ENCODE data around the gene NUS1. TPM values are rescaled to one million over a fixed set of nuclear protein-coding genes. Genes with fewer than 3 reads are reported as not detected.
"Not testable (repeated sequence)": the region's sequence is repeated elsewhere in the genome, so short reads cannot be mapped to it uniquely, and the experiment has no call there.

NUS1 gene
- total and polyA plus RNA-seq, 2 of the 13 experiments (the other 11 are each of a cell fraction or from before 2014, with no cell fraction given): 18.3 to 18.6 TPM

GRCh38 chr6:117687021-117687648, 11.9 kb downstream of the NUS1 start:
- POLR2A ChIA-PET: interaction anchor here (1.6 kb wide), 1 partner anchor 9 kb away, joined by 3 read pairs; no protein-coding TSS in a partner anchor
- H3K9ac ChIP-seq (ENCODE audit: insufficient read depth, low read depth, low read length): no peak overlapping the region
- peaks cover 15% of the 10 kb centered on the region for H3K4me1 ChIP-seq (ENCODE audit: insufficient read depth, low read length)
- peaks cover 49% of the 10 kb centered on the region for H4K20me1 ChIP-seq (ENCODE audit: insufficient read depth, low read length)
- H3K4me3 ChIP-seq (replicated peaks in 1 of 3; ENCODE audit: insufficient read depth in 1 of 3, low read depth in 2 of 3, low read length in 3 of 3): no peak overlapping the region
- H2AFZ ChIP-seq (ENCODE audit: low read length): no peak overlapping the region
- WGBS (ENCODE audit: low lambda C conversion rate): 75% methylated on average over 1 of the region's 1 CpG
- FAIRE-seq: no peak
- ATAC-seq: no peak
- TF ChIP-seq ZNF124 (CRISPR knock-in tag; IDR thresholded peaks at IDR 0.05): no peak
- TF ChIP-seq BRF2 (CRISPR knock-in tag; IDR thresholded peaks at IDR 0.05): no peak
- peak; percentile 24 for TF ChIP-seq RBM22 (optimal IDR thresholded peaks at IDR 0.05; ENCODE audit: low read length)
- CTCF ChIA-PET (ENCODE audit: low intra/inter-chr PET ratio, low total read pairs): no interaction called here
- H3K27ac ChIP-seq (ENCODE audit: extremely low read length, insufficient read depth, low read length): no peak overlapping the region
- no peak overlapping the region for H3K4me2 ChIP-seq (ENCODE audit: low read depth, low read length)
- no peaks in the 10 kb centered on the region for H3K27me3 ChIP-seq (ENCODE audit: control insufficient read depth in 1 of 2, insufficient read depth in 2 of 2, low read length in 2 of 2)
- H3K79me2 ChIP-seq (ENCODE audit: insufficient read depth, low read length): peaks cover 95% of the 10 kb centered on the region
- no peak for DNase-seq (ENCODE audit: low spot score)
- intact Hi-C loops (cut with micrococcal nuclease; ENCODE audit: unreplicated experiment) (no loop called here), in situ Hi-C loops (cut with HindIII; ENCODE audit: extremely low pct_ligation_motif_present, low pct_unique_long_range_greater_than_20kb) (no loop called here)
- BruUV-seq (replicated peaks): TSS peak; percentile 12
- no peaks in the 10 kb centered on the region for H3K9me3 ChIP-seq (ENCODE audit: low read length)
- peaks cover 3 to 27% of the 10 kb centered on the region in 2 experiments; a peak in 4 of 5 replicates for H3K36me3 ChIP-seq (replicated peaks in 1 of 2; ENCODE audit: control insufficient read depth in 1 of 2, insufficient read depth in 2 of 2, low read length in 2 of 2)

- POLR2A ChIA-PET: not testable (repeated sequence)
Observed at GRCh38 chr6:117689584-117689983, 14.3 kb downstream of the NUS1 start.

More at GRCh38 chr6:117689584-117689983, 14.3 kb downstream of the NUS1 start:
- H3K27ac ChIP-seq (ENCODE audit: extremely low read length, insufficient read depth, low read length); CTCF ChIA-PET (ENCODE audit: low intra/inter-chr PET ratio, low total read pairs); H3K9ac ChIP-seq (ENCODE audit: insufficient read depth, low read depth, low read length); intact Hi-C loops (cut with micrococcal nuclease; ENCODE audit: unreplicated experiment); BruUV-seq (replicated peaks); H3K9me3 ChIP-seq (ENCODE audit: low read length); H2AFZ ChIP-seq (ENCODE audit: low read length); H3K4me2 ChIP-seq (ENCODE audit: low read depth, low read length); in situ Hi-C loops (cut with HindIII; ENCODE audit: extremely low pct_ligation_motif_present, low pct_unique_long_range_greater_than_20kb); H3K4me3 ChIP-seq (replicated peaks in 1 of 3; ENCODE audit: insufficient read depth in 1 of 3, low read depth in 2 of 3, low read length in 3 of 3); FAIRE-seq; DNase-seq (ENCODE audit: low spot score); ATAC-seq; H3K27me3 ChIP-seq (ENCODE audit: control insufficient read depth in 1 of 2, insufficient read depth in 2 of 2, low read length in 2 of 2): not testable (repeated sequence)
- TF ChIP-seq ZMYM3 (CRISPR knock-in tag; IDR thresholded peaks at IDR 0.05) (peak; percentile 40; the same call in 1 of the 2 replicates), ZNF770 (CRISPR knock-in tag; IDR thresholded peaks at IDR 0.05) (peak; percentile 93)
- peaks cover 6 to 37% of the 10 kb centered on the region in 2 experiments for H3K36me3 ChIP-seq (replicated peaks in 1 of 2; ENCODE audit: control insufficient read depth in 1 of 2, insufficient read depth in 2 of 2, low read length in 2 of 2)
- H4K20me1 ChIP-seq (ENCODE audit: insufficient read depth, low read length): peaks cover 38% of the 10 kb centered on the region
- peaks cover 11% of the 10 kb centered on the region for H3K4me1 ChIP-seq (ENCODE audit: insufficient read depth, low read length)
- H3K79me2 ChIP-seq (ENCODE audit: insufficient read depth, low read length): peaks cover 72% of the 10 kb centered on the region
- WGBS (ENCODE audit: low lambda C conversion rate): 88% methylated on average over 4 of the region's 4 CpGs

Data from HepG2 (cell line).